GM21528 (cell line): ENCODE measurements around the gene OGDHL.

Experiments
- ATAC-seq: cut with Tn5 transposase; IDR thresholded peaks from one replicate; pipeline ENCODE4 v1.9.1; 2021; ENCODE audit warnings: mild to moderate bottlenecking, moderate library complexity; ENCODE audit not compliant: unreplicated experiment, low FRiP score

OGDHL gene

GRCh38 chr10:49696311-49696710, 65.8 kb downstream of the OGDHL start:
- no peak for ATAC-seq

- ATAC-seq: no peak
These were observed 67.7 kb downstream of the OGDHL start for GRCh38 chr10:49694466-49694865.

- ATAC-seq: no peak
These were observed 70.5 kb downstream of the OGDHL start for GRCh38 chr10:49691588-49691987.

- no peak for ATAC-seq
These were observed 71.3 kb downstream of the OGDHL start for GRCh38 chr10:49690698-49691356.

GRCh38 chr10:49689882-49690510, 72.1 kb downstream of the OGDHL start:
- no peak for ATAC-seq

- ATAC-seq: no peak
These were observed 73.2 kb downstream of the OGDHL start for GRCh38 chr10:49688920-49689319.

GRCh38 chr10:49688261-49688846, 73.8 kb downstream of the OGDHL start:
- ATAC-seq: no peak

GRCh38 chr10:49686651-49687050, 75.5 kb downstream of the OGDHL start:
- ATAC-seq: no peak
